GM23338 (cell line): ENCODE results near the gene RSBN1L. TPM values are rescaled to one million over a fixed set of nuclear protein-coding genes. Genes with fewer than 3 reads are reported as not detected.

ENCODE experiments used
- ATAC-seq: fragments of 200-7000 bp; cut with Tn5 transposase; 3 replicates; pipeline ENCODE4 v1.9.1; 2020
- DNase-seq: peaks from one replicate; pipeline ENCODE4 v3.0.0-alpha.2; 2015; ENCODE audit warnings: low spot score
- H2AFZ ChIP-seq: fragments of 200-600 bp; sonication (generic); 2 replicates; pipeline ENCODE4 v1.8.0; 2016; ENCODE audit warnings: antibody characterized with exemption, mild to moderate bottlenecking, moderate library complexity
- H3F3A ChIP-seq: fragments of 200-600 bp; sonication (generic); replicated peaks from 2 replicates; pipeline ENCODE4 v1.8.0; 2017; ENCODE audit warnings: antibody characterized with exemption, mixed run types, low read depth
- H3K27ac ChIP-seq: fragments of 200-600 bp; sonication (generic); 2 replicates; pipeline ENCODE4 v1.6.1; 2016; ENCODE audit warnings: low read depth
- H3K27me3 ChIP-seq: fragments of 200-600 bp; sonication (generic); 2 replicates; pipeline ENCODE4 v1.8.0; 2016; ENCODE audit warnings: mild to moderate bottlenecking, mixed run types, moderate library complexity; ENCODE audit not compliant: insufficient read depth
- H3K36me3 ChIP-seq: fragments of 200-600 bp; sonication (generic); 2 replicates; pipeline ENCODE4 v1.8.0; 2016; ENCODE audit warnings: mild to moderate bottlenecking; ENCODE audit not compliant: insufficient read depth
- H3K4me1 ChIP-seq: fragments of 200-600 bp; sonication (generic); 2 replicates; pipeline ENCODE4 v1.8.0; 2016; ENCODE audit warnings: mild to moderate bottlenecking, moderate library complexity; ENCODE audit not compliant: insufficient read depth
- H3K4me2 ChIP-seq: fragments of 200-600 bp; sonication (generic); 2 replicates; pipeline ENCODE4 v1.7.1; 2017; ENCODE audit warnings: mixed run types
- H3K4me3 ChIP-seq: fragments of 200-600 bp; sonication (generic); 2 replicates; pipeline ENCODE4 v1.6.1; 2016; ENCODE audit warnings: mixed run types
- H3K79me2 ChIP-seq: fragments of 200-600 bp; sonication (generic); replicated peaks from 2 replicates; pipeline ENCODE4 v1.8.0; 2017; ENCODE audit warnings: mild to moderate bottlenecking; ENCODE audit not compliant: insufficient read depth
- H3K9me2 ChIP-seq: fragments of 200-600 bp; sonication (generic); 2 replicates; pipeline ENCODE4 v1.8.0; 2017; ENCODE audit not compliant: insufficient read depth
- H4K20me1 ChIP-seq: fragments of 200-600 bp; sonication (generic); replicated peaks from 2 replicates; pipeline ENCODE4 v1.8.0; 2017; ENCODE audit warnings: mild to moderate bottlenecking; ENCODE audit not compliant: insufficient read depth
- H3K27ac Mint-ChIP-seq: 2 replicates; pipeline ENCODE4 v1.8.0; 2020; ENCODE audit warnings: inconsistent platforms, mild to moderate bottlenecking, moderate library complexity, mixed read lengths
- H3K27me3 Mint-ChIP-seq: 3 replicates; pipeline ENCODE4 v1.8.0; 2022; ENCODE audit warnings: low read depth, mild to moderate bottlenecking, moderate library complexity, mixed read lengths, inconsistent platforms; ENCODE audit not compliant: insufficient read depth, poor library complexity
- H3K36me3 Mint-ChIP-seq: 3 replicates; pipeline ENCODE4 v1.8.0; 2021; ENCODE audit warnings: low read depth, mild to moderate bottlenecking, inconsistent platforms, moderate library complexity, mixed read lengths
- H3K4me1 Mint-ChIP-seq: 3 replicates; pipeline ENCODE4 v1.8.0; 2020; ENCODE audit warnings: mild to moderate bottlenecking, inconsistent platforms, mixed read lengths
- H3K4me3 Mint-ChIP-seq: 3 replicates; pipeline ENCODE4 v1.8.0; 2021; ENCODE audit warnings: moderate library complexity, mild to moderate bottlenecking, inconsistent platforms, mixed read lengths
- H3K9me3 Mint-ChIP-seq: 3 replicates; pipeline ENCODE4 v1.8.0; 2020; ENCODE audit warnings: moderate library complexity, mild to moderate bottlenecking, inconsistent platforms, mixed read lengths
- CREB1 ChIP-seq: fragments of 250-450 bp; sonication (Bioruptor Pico); IDR thresholded peaks from 2 replicates; pipeline ENCODE4 v1.5.0; 2020; ENCODE audit warnings: low read depth, mild to moderate bottlenecking, moderate library complexity
- EZH2 ChIP-seq: fragments of 200-600 bp; sonication (generic); IDR thresholded peaks from one replicate; pipeline ENCODE4 v1.8.0; 2017; ENCODE audit warnings: antibody characterized with exemption, mild to moderate bottlenecking, low read depth; ENCODE audit not compliant: unreplicated experiment
- EZH2phosphoT487 ChIP-seq: fragments of 200-600 bp; sonication (generic); IDR thresholded peaks from one replicate; pipeline ENCODE4 v1.8.1; 2018; ENCODE audit warnings: antibody characterized with exemption; ENCODE audit not compliant: unreplicated experiment
- JUNB ChIP-seq: IDR thresholded peaks from one replicate; pipeline ENCODE4 v1.6.1; 2016; ENCODE audit warnings: antibody characterized with exemption; ENCODE audit not compliant: unreplicated experiment
- NANOG ChIP-seq: IDR thresholded peaks from 2 replicates; pipeline ENCODE4 v1.6.1; 2016; ENCODE audit warnings: antibody characterized with exemption, borderline replicate concordance
- POLR2AphosphoS5 ChIP-seq: IDR thresholded peaks from 2 replicates; pipeline ENCODE4 v1.6.1; 2016; ENCODE audit warnings: antibody characterized with exemption, low read depth
- STAT1 ChIP-seq: IDR thresholded peaks from one replicate; pipeline ENCODE4 v1.6.1; 2016; ENCODE audit warnings: antibody characterized with exemption; ENCODE audit not compliant: unreplicated experiment
- ZNF114 ChIP-seq: fragments of 250-450 bp; sonication (Bioruptor Pico); IDR thresholded peaks from 2 replicates; pipeline ENCODE4 v1.5.0; 2020; ENCODE audit warnings: mild to moderate bottlenecking, moderate library complexity
- ZNF331 ChIP-seq: fragments of 250-450 bp; sonication (Bioruptor Pico); IDR thresholded peaks from 2 replicates; pipeline ENCODE4 v1.5.0; 2020; ENCODE audit warnings: low read depth, mild to moderate bottlenecking, moderate library complexity
- polyA plus RNA-seq: library from polyadenylated mRNA; unstranded; fragments of >200 nt; fragmentation: Nextera tagmentation; extraction: Ambion mirVana; gene quantifications from 2 replicates; pipeline ENCODE4 v1.2.1, GENCODE V29; 2016
- total RNA-seq: library from RNA; depleted of rRNA; stranded (reverse); fragments of >200 nt; shearing (Covaris generic); gene quantifications from 2 replicates; pipeline ENCODE4 v1.2.3, GENCODE V29; 2014
- TF ChIP-seq, protein P1 (sequence below), 2 experiments: fragments of 200-600 bp in 1 of 2; sonication (generic) in 1 of 2; conservative IDR thresholded peaks; 2 replicates each; pipeline versions ENCODE4 v1.5.1 to v1.6.1; 2016 to 2017; ENCODE audit warnings: antibody characterized with exemption in 2 of 2, low read depth in 2 of 2, mild to moderate bottlenecking in 2 of 2, moderate library complexity in 1 of 2
- TF ChIP-seq, protein P2 (sequence below): IDR thresholded peaks from 2 replicates; pipeline ENCODE4 v1.6.1; 2016; ENCODE audit warnings: antibody characterized with exemption
- TF ChIP-seq, protein P3 (sequence below): fragments of 250-450 bp; sonication (Bioruptor Pico); IDR thresholded peaks from 2 replicates; pipeline ENCODE4 v1.5.0; 2020; ENCODE audit warnings: mild to moderate bottlenecking, moderate library complexity
- TF ChIP-seq, protein P4 (sequence below): IDR thresholded peaks from one replicate; pipeline ENCODE4 v1.6.1; 2018; ENCODE audit warnings: antibody characterized with exemption; ENCODE audit not compliant: unreplicated experiment

Gene RSBN1L
- total and polyA plus RNA-seq, 2 experiments from 2014 or later = 9.7 to 19.7 TPM

DNA sequence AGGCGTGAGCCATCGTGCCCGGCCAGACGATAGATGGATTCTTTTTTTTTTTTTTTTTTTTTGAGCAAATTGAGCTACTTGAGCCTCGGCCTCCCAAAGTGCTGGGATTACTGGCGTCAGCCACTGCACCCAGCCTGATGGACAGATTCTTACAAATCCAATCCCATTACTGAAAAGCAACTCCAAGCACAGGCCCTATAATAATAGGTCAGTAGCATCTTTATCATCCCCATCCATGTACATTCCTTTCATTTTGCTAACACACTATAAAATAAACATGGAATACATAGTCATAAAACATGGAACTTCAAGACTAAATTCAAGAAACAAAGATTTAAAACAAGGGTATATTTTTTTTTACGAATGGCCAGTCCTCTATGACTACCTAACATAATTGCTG, 16.0 kb upstream of the RSBN1L start:
- Histone ChIP-seq H3F3A (no peaks in the 10 kb centered on the region), H3K4me3 (no peak overlapping the region), H3K79me2 (no peaks in the 10 kb centered on the region), H3K4me2 (no peak overlapping the region), H2AFZ (no peak overlapping the region), H3K27ac (no peak overlapping the region), H3K9me2 (no peaks in the 10 kb centered on the region), H3K27me3 (no peaks in the 10 kb centered on the region), H4K20me1 (no peaks in the 10 kb centered on the region), H3K4me1 (peaks cover 11% of the 10 kb centered on the region), H3K36me3 (no peaks in the 10 kb centered on the region)
- DNase-seq = no peak
- Mint-ChIP-seq H3K4me3 (no peak overlapping the region), H3K27me3 (no peaks in the 10 kb centered on the region), H3K36me3 (peaks cover 23% of the 10 kb centered on the region), H3K27ac (no peak overlapping the region), H3K9me3 (no peaks in the 10 kb centered on the region), H3K4me1 (peaks cover 17% of the 10 kb centered on the region)
- TF ChIP-seq POLR2AphosphoS5 (no peak), EZH2 (no peak), ZNF331 (no peak), STAT1 (no peak), ZNF114 (CRISPR knock-in tag) (no peak), JUNB (no peak), NANOG (no peak), CREB1 (no peak), EZH2phosphoT487 (no peak)
- TF ChIP-seq, protein P1, sequence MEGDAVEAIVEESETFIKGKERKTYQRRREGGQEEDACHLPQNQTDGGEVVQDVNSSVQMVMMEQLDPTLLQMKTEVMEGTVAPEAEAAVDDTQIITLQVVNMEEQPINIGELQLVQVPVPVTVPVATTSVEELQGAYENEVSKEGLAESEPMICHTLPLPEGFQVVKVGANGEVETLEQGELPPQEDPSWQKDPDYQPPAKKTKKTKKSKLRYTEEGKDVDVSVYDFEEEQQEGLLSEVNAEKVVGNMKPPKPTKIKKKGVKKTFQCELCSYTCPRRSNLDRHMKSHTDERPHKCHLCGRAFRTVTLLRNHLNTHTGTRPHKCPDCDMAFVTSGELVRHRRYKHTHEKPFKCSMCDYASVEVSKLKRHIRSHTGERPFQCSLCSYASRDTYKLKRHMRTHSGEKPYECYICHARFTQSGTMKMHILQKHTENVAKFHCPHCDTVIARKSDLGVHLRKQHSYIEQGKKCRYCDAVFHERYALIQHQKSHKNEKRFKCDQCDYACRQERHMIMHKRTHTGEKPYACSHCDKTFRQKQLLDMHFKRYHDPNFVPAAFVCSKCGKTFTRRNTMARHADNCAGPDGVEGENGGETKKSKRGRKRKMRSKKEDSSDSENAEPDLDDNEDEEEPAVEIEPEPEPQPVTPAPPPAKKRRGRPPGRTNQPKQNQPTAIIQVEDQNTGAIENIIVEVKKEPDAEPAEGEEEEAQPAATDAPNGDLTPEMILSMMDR (conservative IDR thresholded peaks at IDR 0.05; ENCODE audit: low read depth in 2 of 2) = no peak
- TF ChIP-seq, protein P2, sequence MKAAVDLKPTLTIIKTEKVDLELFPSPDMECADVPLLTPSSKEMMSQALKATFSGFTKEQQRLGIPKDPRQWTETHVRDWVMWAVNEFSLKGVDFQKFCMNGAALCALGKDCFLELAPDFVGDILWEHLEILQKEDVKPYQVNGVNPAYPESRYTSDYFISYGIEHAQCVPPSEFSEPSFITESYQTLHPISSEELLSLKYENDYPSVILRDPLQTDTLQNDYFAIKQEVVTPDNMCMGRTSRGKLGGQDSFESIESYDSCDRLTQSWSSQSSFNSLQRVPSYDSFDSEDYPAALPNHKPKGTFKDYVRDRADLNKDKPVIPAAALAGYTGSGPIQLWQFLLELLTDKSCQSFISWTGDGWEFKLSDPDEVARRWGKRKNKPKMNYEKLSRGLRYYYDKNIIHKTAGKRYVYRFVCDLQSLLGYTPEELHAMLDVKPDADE = no peak
- TF ChIP-seq, protein P3, sequence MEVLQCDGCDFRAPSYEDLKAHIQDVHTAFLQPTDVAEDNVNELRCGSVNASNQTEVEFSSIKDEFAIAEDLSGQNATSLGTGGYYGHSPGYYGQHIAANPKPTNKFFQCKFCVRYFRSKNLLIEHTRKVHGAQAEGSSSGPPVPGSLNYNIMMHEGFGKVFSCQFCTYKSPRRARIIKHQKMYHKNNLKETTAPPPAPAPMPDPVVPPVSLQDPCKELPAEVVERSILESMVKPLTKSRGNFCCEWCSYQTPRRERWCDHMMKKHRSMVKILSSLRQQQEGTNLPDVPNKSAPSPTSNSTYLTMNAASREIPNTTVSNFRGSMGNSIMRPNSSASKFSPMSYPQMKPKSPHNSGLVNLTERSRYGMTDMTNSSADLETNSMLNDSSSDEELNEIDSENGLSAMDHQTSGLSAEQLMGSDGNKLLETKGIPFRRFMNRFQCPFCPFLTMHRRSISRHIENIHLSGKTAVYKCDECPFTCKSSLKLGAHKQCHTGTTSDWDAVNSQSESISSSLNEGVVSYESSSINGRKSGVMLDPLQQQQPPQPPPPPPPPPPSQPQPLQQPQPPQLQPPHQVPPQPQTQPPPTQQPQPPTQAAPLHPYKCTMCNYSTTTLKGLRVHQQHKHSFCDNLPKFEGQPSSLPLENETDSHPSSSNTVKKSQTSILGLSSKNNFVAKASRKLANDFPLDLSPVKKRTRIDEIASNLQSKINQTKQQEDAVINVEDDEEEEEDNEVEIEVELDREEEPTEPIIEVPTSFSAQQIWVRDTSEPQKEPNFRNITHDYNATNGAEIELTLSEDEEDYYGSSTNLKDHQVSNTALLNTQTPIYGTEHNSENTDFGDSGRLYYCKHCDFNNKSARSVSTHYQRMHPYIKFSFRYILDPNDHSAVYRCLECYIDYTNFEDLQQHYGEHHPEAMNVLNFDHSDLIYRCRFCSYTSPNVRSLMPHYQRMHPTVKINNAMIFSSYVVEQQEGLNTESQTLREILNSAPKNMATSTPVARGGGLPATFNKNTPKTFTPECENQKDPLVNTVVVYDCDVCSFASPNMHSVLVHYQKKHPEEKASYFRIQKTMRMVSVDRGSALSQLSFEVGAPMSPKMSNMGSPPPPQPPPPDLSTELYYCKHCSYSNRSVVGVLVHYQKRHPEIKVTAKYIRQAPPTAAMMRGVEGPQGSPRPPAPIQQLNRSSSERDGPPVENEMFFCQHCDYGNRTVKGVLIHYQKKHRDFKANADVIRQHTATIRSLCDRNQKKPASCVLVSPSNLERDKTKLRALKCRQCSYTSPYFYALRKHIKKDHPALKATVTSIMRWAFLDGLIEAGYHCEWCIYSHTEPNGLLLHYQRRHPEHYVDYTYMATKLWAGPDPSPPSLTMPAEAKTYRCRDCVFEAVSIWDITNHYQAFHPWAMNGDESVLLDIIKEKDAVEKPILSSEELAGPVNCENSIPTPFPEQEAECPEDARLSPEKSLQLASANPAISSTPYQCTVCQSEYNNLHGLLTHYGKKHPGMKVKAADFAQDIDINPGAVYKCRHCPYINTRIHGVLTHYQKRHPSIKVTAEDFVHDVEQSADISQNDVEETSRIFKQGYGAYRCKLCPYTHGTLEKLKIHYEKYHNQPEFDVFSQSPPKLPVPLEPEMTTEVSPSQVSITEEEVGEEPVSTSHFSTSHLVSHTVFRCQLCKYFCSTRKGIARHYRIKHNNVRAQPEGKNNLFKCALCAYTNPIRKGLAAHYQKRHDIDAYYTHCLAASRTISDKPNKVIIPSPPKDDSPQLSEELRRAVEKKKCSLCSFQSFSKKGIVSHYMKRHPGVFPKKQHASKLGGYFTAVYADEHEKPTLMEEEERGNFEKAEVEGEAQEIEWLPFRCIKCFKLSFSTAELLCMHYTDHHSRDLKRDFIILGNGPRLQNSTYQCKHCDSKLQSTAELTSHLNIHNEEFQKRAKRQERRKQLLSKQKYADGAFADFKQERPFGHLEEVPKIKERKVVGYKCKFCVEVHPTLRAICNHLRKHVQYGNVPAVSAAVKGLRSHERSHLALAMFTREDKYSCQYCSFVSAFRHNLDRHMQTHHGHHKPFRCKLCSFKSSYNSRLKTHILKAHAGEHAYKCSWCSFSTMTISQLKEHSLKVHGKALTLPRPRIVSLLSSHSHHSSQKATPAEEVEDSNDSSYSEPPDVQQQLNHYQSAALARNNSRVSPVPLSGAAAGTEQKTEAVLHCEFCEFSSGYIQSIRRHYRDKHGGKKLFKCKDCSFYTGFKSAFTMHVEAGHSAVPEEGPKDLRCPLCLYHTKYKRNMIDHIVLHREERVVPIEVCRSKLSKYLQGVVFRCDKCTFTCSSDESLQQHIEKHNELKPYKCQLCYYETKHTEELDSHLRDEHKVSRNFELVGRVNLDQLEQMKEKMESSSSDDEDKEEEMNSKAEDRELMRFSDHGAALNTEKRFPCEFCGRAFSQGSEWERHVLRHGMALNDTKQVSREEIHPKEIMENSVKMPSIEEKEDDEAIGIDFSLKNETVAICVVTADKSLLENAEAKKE (CRISPR knock-in tag) = no peak
- TF ChIP-seq, protein P4, sequence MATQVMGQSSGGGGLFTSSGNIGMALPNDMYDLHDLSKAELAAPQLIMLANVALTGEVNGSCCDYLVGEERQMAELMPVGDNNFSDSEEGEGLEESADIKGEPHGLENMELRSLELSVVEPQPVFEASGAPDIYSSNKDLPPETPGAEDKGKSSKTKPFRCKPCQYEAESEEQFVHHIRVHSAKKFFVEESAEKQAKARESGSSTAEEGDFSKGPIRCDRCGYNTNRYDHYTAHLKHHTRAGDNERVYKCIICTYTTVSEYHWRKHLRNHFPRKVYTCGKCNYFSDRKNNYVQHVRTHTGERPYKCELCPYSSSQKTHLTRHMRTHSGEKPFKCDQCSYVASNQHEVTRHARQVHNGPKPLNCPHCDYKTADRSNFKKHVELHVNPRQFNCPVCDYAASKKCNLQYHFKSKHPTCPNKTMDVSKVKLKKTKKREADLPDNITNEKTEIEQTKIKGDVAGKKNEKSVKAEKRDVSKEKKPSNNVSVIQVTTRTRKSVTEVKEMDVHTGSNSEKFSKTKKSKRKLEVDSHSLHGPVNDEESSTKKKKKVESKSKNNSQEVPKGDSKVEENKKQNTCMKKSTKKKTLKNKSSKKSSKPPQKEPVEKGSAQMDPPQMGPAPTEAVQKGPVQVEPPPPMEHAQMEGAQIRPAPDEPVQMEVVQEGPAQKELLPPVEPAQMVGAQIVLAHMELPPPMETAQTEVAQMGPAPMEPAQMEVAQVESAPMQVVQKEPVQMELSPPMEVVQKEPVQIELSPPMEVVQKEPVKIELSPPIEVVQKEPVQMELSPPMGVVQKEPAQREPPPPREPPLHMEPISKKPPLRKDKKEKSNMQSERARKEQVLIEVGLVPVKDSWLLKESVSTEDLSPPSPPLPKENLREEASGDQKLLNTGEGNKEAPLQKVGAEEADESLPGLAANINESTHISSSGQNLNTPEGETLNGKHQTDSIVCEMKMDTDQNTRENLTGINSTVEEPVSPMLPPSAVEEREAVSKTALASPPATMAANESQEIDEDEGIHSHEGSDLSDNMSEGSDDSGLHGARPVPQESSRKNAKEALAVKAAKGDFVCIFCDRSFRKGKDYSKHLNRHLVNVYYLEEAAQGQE = no peak
- ATAC-seq = no peak
